CD4-positive, alpha-beta T cell treated with Interleukin-4 for 1 hour (primary cell): Measurements from ENCODE around the gene MRPS17.
"Not testable (repeated sequence)": the region's sequence is repeated elsewhere in the genome, so short reads cannot be mapped to it uniquely, and the experiment has no call there.

ENCODE experiments used
- DNase-seq, 2 donors: peaks; one replicate each; pipeline ENCODE4 v3.0.0-alpha.2; 2020 to 2022

The MRPS17 gene

DNA sequence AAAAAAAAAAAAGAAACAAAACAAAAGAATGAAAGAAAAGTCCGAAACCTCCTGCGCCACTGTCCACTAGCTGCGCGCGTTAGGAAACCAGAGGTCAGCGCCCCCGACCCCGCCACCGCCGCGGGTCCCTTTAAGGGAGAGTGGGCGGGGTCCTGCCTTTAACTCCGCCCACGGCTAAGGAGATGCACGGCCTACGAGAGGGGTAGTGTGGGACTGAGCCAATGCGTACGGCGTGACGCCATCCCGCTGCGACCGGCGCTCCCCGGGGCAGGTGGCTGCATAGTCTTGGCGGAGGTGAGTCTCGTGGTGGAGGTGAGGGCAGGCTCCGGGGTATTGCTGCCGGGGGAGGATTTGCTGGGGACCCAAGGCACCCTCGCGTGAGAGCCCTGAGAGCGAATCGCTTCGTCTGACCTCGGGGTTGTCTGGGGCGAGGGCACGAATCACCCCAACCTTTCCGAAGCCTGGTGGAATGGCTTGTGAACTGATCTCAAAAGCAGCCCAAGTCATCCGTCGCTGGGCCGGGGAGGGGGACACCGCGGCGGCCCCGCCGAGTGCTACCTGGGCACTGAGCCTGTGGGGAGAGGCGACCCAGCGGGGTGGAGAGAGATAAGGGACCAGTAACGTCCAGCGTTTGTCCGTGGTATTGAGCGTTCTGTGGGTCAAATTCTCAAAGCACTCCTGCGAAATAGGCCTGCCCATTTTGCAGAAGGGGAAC lies at the start of gene MRPS17:
Gene MRPS17, plus strand, starts transcription at position 241 of the 715 bp plus-strand sequence. CDS start 1,319 bp downstream, outside the sequence.
- peak; percentile 94 for DNase-seq

DNA sequence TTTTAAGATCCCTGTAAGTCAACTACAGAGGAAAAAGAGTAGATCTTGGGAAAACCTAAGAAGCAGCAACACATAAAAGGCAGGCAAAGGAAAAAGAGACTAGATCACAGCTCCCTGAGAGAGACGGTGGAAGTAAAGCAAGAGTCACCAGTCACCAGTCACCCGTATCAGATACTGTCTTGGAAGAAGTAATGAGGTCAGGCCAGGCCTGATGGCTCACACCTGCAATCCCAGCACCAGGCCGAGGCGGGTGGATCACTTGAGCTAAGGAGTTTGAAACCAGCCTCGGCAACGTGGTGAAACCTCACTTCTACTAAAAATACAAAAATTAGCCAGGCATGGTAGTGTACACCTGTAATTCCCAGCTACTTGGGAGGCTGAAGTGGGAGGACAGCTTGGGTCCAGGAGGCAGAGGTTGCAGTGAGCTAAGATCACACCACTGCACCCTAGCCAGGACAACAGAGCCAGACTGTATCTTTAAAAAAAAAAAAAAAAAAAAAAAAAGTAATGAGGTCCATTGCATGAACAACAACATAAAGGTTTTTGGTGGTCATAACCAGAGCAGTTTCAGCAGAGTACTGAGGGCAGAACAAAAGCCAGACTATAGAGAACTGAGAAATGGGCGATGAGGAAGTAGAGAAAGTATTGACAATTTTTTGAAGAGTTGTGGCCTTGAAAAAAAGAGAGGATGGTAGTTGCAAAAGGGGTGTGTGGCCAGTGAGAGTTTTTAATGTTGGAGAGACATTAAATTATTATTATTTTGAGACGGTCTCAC lies 47.5 kb upstream of the MRPS17 start:
- DNase-seq, result no peak

DNA sequence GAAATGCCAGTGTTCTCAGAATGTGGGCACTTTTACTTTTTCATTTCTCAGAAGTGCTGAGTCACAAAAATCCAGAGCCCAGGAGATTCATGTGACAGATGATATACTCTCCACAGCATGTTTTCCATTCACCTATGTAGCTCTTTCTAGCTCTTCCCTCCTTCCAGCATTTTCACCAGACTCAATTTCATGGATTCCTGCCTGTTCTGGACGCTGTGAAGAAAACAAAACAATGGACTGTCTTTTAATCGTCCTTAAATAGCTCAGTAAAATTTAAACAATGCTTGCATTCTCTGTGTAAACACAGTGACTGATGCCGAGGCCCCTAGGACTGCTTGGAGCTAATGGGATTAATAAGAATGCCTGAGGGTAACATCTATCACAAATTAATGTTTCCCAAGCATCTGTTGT lies 38.9 kb upstream of the MRPS17 start:
- DNase-seq, result no peak

DNA sequence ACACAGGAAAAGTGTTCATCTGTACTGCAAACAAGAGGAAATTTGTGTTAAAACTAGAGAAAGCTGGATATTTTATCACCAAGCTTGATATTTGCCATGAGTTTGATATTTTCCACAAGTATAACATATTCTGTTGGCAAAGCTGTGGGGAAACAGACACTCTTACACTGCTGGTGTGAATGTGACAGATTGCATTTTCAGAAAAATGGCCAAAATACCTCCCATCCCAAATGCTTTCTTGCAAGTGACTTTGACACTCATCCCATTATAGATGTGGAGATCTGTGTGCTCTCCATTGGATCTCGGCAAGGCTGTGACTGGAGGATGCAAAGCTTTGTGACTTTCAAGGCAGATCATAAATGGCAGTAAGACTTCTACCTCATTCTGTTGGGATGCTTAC lies 33.9 kb upstream of the MRPS17 start:
- no peak for DNase-seq

DNA sequence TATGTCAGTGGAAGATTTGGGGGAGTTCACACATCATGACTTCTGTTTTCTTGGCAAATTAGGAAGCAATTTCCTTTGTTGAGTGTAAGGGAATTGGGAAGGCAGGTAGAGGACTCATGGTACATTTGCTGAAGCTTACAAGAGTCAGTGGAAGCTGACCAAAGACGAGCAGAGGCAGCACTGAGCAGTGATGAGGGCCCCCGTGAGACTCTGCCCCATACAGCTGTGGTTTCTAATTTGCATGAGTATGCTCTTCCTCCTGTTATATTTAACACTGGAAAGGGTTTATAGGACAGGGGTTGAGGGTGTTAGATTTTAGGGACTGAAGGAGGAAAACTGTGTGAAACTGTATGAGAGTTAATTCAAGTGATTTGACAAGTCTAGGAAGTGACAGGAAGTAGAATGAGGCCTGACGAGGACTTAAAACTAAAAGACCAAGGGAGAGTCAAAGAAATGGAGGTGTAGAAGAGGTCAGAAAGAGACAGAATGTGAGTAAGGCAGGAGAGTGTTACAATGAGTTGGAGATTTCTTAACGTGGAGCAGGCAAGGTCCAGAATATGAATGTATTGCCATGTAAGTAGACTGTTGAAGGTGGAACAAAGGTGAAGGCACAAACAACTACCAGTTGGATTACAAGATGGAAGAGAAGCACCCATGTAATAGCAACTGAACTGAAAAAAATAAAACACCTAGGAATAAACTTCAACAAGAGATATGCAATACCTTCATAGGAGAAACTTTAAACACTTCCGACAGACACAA lies 23.5 kb upstream of the MRPS17 start:
- no peak for DNase-seq

DNA sequence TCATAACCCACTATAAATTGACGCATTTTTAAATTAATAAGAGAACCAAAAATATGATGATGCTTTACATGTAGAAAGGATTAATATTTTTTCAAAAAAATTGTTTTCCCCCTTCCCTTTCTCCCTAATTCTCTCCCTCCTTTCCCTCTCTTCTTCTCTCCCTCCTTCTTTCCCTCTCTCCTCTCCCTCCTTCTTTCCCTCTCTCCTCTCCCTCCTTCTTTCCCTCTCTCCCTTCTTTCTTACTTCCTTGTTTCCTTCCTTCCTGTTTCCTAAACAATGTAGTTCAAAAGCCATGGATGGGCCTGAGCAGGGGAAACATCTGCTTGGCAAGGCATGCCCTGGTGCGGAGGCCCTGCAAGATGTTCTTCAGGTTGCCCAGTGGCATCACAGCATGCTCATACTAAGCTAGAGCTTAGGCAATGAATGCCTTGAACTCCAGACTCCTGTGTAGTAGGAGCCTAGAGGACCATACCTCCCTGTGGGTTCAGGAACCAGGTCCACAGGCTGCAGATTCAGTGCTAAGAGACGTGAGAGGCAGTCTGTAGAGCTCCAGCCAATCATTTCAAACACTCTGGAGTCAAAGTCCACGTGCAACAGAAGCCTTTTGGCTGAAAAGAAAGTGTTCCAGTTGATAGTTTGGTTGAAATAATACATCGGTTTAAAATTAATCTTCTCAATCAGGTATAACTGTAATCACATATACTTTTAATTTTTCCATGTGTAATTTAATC lies 20.1 kb upstream of the MRPS17 start:
- DNase-seq, result no peak

DNA sequence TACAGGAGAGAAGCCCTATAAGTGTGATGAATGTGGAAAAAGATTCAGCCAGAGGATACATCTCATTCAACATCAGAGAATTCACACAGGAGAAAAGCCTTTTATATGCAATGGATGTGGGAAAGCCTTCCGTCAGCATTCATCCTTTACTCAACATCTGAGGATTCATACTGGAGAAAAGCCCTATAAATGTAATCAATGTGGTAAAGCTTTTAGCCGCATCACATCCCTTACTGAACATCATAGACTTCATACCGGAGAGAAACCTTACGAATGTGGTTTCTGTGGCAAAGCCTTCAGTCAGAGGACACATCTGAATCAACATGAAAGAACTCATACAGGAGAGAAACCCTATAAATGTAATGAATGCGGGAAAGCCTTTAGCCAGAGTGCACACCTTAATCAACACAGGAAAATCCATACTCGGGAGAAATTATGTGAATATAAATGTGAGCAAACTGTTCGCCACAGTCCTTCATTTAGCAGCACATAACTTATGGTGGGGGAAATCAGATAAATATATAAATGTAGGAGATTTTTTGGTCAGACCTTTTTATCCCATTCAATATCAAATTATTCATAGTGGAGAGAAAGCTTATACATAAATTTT lies 12.1 kb upstream of the MRPS17 start:
- DNase-seq, result no peak

DNA sequence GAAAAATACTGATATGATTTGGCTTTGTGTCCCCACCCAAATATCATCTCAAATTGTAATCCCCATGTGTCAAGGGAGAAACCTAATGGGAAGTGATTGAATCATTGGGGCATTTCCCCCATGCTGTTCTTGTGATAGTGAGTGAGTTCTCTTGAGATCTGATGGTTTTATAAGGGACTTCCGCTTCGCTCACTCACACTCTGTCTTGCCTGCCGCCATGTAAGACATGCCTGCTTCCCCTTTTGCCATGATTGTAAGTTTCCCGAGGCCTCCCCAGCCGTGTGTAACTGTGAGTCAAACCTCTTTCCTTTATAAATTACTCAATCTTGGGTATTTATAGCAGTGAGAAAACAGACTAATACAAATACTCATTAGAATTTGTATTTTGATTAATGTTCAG lies 5.1 kb upstream of the MRPS17 start:
- no peak for DNase-seq

DNA sequence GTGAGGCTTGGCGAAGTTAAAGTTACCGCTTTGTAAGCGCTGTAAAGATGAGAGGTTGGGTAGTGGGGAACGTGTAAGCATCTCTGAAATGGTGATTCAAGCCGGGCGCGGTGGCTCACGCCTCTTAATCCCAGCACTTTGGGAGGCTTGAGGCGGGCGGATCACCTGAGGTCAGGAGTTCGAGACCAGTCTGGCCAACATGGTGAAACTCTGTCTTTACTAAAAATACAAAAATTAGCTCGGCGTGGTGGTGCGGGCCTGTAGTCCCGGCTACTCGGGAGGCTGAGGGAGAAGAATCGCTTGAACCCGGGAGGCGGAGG lies 635 bp downstream of the MRPS17 start:
- DNase-seq, result not testable (repeated sequence)

DNA sequence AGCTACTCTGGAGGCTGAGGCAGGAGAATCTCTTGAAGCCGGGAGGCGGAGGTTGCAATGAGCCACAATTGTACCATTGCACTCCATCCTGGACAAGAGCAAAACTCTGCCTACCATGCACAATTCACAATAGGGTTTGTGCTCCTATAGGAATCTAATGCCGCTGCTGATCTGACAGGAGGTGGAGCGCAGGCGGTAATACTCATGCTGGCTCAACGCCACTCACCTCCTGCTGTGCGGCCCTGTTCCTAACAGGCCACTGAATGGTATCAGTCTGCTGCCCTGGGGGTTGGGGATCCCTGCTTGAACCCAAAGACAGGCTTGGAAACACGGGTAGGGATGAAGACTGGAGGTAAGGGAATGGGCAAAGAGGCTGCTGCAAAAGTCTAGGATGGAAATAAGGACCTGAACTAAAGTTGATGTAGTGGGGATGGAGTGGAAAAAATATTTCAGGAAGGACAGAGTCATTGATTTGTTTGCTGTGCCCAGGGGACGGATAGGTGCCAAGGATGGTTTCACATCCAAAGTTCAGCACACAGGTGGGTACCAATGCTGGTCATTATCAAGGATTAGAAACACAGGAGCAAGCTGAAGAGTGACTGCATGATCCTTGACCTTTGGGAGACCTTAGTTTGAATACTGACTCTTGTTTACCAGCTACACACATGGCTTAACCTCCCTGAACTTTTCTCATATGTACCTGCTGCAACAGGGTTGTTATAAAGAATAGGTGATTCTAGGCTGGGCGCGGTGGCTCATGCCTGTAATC lies 2.2 kb downstream of the MRPS17 start:
- DNase-seq, result no peak

DNA sequence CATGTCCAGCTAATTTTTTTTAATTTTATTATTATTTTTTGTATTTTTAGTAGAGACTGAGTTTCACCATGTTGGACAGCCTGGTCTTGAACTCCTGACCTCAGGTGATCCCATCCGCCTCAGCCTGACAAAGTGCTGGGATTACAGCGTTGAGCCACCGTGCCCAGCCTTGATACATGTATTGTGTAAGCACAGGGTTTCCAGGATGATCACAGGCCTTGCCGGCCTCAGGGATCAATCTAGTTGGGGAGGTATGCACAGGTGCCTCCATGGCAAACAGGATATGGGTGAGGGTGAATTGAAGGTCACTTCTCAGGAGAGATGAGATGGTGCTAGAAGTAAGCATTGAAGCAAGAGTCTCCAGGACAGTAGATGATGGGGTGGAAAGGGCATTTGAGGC lies 5.5 kb downstream of the MRPS17 start:
- DNase-seq, result no peak

DNA sequence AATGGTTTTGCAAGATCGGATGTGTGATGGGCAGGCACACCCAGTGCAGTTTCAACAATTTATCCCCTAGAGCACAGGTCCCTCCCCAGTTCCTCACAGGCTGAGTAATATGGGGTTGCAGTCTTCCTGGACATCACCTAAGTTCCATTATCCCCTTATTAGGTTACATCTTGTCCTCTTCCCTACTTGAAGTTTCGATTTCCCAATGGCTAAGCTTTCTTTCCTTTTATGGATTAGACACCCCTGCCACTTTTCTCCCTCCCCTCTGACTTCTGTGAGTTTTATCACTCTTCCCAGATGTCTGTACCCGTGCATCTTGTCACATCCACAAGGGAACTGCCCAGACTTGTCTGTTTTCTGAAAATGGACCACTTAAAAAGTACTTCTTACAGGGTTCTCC lies 10.3 kb downstream of the MRPS17 start:
- no peak for DNase-seq

DNA sequence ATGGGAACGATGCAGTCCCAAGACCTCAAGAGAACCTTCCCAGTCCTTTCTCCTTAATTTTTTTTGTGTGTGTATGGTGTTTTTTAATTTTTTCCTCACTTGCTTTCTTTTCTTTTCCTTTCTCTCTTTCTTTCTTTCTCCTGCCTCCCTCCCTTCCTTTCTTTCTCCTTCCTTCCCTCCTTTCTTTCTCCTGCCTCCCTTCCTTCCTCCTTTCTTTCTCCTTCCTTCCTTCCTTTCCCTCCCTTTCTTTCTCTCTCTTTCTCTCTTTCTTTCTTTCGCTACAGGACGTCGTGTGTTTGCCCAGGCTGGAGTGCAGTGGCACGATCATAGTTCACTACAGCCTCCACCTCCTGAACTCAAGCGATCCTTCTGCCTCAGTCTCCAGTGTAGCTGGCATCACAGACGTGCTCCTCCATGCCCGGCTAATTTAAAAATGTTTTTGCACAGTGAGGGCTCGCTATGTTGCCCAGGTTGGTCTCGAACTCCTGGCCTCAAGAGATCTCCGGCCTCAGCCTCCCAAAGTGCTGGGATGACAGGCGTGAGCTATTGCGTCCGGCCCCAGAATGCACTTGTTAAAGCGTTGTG lies 12.0 kb downstream of the MRPS17 start:
- DNase-seq, result no peak

DNA sequence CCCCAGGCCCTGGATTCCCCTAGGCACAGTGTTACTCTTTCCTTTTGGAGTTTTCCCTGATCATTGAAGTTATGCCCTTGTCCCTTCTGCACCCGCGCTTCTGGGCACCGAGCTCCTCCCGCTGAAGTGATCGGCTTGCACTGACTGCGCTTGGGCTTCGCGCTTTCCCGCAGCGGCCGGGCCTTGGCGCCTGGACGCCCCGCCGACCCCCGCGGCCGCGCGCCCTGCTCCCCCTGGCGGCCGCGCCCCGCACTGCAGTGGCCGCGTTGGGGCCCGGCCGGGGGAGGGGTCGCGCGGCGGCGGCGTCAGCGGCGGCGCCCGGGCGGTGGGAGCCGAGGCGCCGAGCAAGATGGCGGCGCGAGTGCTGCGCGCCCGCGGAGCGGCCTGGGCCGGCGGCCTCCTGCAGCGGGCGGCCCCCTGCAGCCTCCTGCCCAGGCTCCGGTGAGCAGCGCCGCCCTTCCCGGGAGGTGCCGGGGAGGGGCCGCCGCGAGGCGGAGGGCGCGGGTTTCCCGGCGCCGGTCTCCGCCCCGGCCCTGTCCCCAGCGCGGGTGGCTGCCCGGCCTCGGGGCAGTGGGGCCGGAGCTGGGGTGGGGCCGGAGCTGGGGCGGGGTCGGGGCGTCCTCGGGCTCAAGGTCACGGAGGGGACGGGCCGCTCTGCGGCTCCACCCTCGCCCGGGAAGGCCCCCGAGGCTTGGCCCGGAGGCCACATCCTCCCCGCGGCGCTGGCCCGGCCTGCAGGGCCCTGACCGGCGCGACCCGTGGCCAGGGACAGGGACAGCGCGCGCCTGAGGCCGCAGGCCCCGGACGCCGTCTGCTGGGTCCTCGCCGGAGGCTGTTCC lies 12.8 kb downstream of the MRPS17 start, which contains the start of gene NIPSNAP2:
Gene NIPSNAP2, plus strand, starts transcription at position 325 of the 839 bp plus-strand sequence. Its CDS starts 25 bp downstream, at position 350.
- DNase-seq, result peak; percentile 59 to 62

DNA sequence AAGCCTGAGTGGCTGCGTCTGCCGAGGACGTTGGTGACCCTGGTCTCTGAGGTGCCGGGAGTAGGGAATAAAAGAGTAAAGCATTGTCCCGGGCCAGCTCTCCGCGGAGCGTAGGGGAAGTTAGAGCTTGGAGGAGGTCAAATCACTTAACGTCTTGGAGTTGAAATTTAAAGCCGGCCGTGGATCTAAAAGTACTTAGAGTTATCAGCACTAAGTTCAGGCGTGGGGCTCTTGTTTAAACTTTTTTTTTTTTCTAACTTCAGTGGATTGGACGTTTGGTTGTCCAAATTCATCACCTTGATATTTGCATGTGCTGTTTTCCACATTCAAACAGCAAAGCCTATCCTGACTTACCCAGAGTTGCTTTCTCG lies 13.4 kb downstream of the MRPS17 start:
- DNase-seq, result no peak

DNA sequence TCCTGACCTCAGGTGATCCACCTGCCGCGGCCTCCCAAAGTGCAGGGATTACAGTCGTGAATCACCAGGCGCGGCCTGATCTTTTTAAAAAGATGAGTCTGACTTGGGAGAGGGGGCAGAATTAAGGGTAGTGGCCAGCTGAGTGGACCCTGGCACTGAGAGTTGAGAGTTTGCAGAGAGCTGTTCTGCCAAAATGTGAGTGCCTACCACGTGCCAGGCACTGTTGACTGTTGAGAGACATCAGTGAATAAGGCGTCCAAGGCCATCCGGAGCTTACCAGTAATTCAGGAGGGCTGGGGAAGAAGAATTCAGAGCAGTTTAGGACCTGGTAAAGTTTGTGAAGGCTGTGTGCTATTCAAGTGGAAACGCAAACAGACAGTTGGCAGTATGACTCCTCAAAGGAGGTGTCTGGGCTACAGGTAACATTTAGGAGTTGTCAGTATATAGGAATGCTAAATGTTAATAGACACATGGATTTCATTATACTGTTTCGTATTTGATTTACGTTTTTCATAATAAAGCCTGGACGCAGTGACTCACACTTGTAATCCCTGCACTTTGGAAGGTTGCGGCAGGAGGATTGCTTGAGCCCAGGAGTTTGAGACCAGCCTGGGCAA lies 14.2 kb downstream of the MRPS17 start:
- no peak for DNase-seq

DNA sequence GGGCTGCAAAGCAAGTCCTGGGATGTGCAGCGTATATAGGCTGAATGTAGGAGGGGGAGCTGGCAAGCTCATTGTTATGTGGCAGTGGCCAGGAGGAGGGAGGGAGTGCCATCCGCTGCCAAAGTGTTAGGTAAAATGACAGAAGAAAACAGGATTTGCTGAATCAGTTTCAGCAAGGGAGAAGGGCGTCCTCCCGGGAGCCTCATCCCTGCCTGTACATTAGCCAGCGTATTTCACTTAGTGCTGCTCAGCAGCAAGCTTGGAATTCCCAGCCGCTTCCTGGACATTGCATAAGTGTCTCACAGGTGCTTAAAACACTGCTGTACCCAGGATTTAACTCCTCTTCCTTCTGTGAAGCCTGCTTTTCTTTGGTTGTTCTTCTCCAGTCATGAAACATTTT lies 15.2 kb downstream of the MRPS17 start:
- no peak for DNase-seq

DNA sequence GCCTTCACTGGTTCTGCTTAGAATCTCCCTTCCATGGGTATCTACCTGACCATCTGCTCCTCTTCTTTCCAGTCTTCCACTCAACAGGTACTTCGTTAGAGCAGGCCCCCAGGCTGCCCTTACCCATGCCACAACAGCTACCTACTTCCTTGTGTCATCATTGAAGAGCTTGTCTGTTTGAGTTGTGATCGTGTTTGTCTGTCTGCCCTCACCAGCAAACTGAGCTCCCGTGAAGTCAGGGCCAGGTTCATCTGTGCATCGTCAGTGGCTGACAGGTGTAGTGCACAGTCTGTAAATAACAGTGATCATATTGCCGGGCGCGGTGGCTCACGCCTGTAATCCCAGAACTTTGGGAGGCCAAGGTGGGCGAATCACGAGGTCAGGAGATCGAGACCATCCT lies 17.7 kb downstream of the MRPS17 start:
- DNase-seq, result no peak

DNA sequence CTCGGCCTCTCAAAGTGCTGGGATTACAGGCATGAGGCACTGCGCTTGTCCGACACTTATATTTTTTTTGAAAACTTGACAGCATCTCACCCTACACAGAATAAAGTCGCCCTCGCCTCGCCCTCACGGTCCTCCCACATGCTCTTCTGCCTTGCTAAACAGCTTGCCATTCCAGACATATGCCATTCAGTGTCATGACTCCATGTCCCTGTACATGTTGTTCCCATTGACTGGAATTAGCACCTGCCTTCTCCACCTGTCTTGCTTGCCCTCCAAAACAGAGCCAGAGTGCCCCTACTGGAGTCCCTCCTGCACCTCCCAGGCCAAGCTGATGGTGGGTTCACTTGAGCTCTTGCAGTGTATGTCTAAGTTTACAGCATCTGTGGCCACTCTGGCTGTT lies 18.9 kb downstream of the MRPS17 start:
- no peak for DNase-seq

DNA sequence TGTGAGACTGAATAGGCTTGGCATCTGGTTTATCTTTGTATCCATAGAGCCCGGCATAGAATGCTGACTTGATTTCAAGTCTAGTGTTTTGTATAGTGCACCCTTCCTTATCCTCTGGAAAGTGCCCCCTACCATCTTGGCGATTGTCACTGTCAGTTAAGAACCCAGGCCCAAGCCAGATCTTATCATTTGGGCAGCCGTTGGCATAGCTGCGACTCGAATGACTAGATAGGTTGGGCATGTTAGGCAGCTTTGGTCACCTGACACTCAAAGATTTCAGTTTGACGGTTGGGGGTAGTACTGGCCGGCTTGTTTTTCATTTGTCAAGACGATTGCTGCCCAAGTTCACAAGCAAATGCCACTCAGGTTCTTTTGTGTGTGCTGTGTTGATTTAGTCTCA lies 19.3 kb downstream of the MRPS17 start:
- no peak for DNase-seq
